Measurements from ENCODE around the gene IAPP.

- TF ChIP-seq CTCF (IDR thresholded peaks at IDR 0.05) (no peak), POLR2A (IDR thresholded peaks at IDR 0.05) (no peak)
Observed at GRCh38 chr12:21413369-21414277, 40.9 kb downstream of the IAPP start.

Data from ovary (tissue), 3 donors.